GM18858 (cell line): Measurements from ENCODE around the gene SMAD2.
"Not testable (repeated sequence)": the region's sequence is repeated elsewhere in the genome, so short reads cannot be mapped to it uniquely, and the experiment has no call there.

Experiments used
- ATAC-seq: cut with Tn5 transposase; IDR thresholded peaks from one replicate; pipeline ENCODE4 v1.9.1; 2021; ENCODE audit not compliant: unreplicated experiment

SMAD2 gene

DNA sequence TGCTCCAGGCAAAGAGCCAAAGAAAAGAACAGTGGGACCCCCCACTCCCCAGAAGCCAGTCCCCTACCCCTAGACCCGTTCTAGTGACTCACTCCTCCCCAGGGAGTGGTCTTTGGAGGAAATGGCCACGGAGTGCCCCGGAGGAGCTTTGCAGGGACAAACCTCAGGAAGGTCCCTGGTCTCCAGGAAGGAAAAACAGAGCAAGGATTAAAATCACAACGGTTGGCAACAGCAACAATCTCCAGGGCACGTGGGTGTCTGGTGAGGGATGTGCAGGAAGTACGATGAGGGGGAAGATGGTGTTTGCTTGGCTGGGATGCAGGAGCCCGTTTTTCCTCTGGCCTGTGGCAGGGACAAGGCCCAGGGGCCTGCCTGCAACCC lies 135.0 kb downstream of the SMAD2 start:
- ATAC-seq, result no peak

DNA sequence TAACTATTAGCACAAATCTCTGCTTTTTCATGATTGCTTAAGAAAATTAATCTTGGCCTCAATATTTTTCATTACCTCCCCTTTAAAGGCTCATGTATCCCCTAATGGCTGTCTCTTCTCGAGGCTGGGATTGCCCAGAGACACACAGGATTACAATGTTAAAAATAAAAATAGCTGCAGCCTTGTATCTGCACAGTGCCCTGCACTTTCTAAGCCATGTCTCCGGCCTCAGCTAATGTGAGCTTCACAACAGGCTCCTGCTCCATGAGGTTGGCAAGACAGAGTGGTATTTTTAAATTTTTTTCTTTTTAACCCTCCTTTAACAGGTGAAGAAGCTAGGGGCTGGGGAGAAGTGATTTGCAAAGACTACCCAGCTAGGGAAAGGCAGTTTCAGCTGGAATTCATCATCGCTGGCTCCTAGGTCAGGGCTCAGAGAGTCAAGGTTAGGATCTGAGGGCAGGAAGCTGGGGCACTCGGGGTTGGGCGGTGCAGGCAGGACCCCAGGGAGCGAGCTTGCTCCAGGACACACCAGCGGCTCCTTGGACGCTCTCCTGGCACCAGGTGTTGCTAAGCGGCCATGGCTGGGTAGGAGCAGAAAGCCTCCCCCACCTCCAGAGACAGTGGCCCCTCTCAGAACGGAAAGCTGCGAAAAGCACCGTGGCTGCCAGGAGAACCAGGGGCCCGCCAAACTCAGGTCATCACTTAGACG lies 135.6 kb downstream of the SMAD2 start:
- no peak for ATAC-seq

DNA sequence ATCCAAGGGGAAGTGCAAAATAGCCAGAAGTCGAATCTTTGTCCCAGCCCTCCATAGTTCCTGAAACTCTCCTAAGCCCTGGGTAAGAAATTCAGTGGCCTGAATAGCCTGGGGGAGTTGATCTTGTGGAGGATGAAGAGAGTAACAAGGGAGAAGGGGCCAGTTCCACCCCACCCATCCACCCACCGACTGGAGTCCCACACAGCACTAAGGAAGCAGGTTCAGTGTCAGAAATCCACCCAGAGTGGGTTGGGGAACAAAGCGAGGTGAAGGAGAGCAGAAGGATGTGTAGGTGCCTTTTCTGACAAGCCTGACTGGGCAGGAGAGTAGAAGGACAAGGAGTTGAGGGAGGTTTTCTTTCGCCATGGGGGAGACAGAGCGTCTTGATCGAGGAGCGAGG lies 136.8 kb downstream of the SMAD2 start:
- no peak for ATAC-seq

DNA sequence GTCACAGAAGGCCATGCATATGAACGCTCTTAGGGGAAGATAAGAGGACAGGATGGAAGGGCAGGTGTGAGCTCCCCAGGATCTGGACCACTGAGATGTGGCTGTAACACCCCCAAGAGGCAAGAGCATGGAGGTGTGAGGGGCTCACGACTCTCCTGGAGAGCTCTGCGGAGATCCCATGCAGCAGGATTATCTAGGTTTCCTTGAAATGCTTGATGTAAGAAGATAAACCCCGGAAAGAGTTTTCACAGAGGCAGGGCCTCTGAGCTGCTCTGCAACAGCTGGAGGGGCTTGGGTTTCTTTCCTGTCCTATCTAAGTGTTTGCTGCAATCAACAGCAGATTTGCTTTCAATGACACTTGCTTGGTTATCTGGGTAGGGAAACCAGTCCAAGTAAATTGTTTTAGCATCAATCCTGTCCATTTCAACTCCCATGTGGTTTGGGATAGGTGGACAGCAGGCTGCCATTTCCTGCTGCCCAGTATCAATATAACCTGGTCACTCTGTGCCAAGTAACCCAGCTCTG lies 138.9 kb downstream of the SMAD2 start:
- no peak for ATAC-seq

DNA sequence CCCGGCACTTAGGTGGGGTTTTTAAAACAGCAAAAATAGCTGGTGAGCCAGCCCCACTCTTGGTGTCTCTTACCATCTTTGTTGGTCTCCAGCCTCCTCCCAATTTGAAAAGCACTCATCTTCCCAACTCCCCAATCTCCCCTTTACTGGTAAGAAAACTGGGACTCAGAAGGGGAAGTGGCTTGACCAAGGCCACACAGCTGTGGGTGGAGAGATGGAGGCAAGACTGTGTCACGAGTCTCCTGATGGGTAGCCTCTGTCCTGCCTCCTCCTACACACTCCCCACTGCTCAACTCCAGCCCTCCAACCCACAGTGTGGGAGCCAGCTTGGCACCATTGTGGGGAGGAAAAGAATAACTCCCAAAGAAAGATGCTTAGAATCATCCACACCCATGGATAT lies 140.4 kb downstream of the SMAD2 start:
- no peak for ATAC-seq

DNA sequence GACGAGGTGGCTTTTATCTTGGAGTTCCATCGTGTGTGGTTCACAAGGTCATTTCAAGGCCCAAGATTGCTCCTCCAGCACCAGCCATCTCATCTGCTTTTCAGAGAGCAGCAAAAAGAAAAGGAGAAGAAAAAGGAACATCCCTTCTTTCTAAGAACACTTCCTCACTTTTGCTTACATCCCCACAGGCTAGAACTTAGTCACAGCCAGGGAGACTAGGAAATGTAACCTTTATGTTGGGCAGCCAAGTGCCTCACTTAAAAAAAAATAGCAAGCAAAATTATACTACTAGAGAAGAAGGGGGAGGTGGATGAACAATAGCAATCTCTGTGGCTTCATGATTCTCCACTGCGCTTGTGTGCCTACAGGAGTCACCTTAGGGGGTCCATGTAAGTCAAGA lies 141.8 kb downstream of the SMAD2 start:
- no peak for ATAC-seq

DNA sequence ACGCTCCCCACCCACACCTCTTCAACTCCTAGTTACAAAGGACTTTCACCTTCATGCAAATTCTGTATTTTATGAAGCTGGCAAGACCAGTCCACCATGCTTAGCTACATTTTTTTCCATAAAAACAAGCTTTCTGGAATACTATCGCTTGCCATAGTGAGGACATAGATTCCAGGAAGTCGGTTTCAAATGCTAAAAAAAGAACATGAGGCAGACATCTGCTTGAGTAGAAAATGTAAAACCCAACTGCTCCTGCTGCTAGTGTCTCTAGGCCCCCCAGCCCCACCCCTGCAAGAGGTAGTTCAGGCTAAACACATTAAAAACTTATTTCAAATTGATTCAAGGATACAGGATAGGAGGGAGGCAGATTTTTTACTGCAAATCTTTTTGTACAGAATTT lies 148.9 kb downstream of the SMAD2 start:
- ATAC-seq, result no peak

DNA sequence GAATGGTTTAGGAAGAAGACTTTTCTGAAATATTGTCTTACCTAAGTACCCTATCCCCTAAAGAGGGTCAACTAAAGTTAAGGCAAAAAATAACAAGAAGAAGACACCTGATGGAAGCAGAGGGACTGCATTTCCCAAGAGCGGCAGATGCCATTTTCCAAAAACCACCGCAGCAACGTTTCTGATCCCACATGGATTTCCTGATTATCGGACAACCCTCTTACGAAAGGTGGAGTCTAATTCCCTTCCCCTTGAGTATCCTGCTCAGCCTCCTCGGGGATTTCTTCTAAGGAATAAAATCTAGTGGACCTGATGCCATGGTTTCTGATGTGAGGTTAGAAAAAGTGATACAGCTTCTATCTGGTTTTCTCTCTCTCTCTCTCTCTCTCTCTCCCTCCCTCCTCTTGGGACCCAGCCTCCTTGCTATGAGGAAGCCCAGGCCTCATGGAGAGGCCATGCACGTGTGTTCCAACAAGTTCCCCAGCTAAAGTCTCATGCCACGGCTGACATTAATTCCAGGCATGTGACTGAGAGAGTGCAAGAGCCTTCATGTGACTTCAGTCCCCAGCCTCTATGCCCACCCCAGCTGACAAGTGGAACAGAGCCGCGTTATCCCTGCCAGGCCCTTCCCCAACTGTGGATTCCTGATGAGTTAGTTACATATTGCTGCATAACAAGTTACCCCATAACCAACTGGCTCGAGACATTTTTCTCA lies 150.3 kb downstream of the SMAD2 start:
- ATAC-seq, result no peak

DNA sequence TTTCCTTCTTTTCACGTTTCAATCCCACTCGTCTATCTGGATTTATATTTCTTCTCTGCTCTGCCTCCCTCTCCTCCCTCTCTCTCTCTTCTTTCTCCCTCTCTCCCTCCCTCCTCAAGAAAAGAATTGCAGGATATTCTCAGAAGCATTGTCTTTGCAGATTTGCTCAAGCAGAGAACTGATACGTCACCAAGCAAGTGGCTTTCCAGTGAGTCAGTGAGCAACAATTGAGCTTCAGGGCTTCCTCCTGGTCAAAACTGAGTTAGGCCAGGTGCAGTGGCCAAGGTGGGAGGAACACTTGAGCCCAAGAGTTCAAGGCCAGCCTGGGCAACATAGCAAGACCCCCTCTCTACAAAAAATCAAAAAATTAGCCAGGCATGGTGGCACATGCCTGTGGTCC lies 151.1 kb downstream of the SMAD2 start:
- ATAC-seq, result no peak

DNA sequence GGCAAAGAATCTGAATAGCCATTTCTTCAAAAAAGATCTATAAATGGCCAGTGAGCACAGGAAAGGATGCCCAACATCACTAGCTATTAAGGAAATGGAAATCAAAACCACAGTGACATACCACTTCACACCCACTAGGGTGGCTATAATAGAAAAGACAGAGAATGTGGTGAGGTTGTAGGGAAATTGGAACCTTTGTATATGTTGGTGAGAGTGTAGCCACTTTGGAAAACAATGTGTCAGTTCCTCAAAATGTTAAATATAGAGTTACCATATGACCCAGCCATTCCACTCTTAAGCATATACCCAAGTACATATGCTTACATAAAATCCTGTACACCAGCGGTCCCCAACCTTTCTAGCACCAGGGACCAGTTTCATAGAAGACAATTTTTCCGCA lies 152.8 kb downstream of the SMAD2 start:
- ATAC-seq, result no peak

DNA sequence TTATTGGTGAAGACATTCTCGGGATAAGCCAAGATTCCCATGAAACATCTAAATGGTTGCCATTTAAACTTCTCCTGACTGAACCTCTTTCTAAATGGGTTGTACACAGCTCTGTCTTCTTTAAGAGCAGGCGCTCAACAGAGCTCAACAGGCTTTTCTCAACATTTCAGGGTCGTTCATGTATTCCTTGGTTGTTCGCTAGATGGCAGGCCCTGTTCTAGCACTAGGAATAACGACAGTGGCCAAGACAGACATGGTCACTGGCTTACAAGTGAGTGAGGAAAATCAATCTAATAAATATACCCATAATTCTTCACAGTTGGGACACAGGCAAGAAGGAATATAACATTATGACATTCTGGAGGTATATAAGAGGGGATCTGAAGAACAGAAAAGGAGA lies 154.5 kb downstream of the SMAD2 start:
- no peak for ATAC-seq

DNA sequence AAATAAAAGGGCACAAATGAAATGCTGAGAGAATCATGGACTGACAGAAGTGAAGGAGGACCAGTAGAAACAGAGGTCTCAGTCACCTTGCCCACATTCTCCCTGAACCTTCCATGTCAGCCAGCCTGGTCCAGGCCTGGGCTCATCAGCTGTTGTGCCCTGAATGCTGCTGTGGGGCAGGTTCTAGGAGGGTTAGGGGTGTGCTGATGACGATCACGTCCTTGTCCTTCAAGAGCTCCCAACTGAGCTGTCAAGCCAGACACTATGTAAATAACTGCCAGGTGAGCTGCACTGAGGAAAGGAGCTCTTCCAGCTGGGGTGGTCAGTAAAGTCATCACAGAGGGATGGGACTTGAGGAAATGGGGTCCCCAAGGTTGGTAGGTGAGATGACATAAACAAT lies 156.5 kb downstream of the SMAD2 start:
- no peak for ATAC-seq

DNA sequence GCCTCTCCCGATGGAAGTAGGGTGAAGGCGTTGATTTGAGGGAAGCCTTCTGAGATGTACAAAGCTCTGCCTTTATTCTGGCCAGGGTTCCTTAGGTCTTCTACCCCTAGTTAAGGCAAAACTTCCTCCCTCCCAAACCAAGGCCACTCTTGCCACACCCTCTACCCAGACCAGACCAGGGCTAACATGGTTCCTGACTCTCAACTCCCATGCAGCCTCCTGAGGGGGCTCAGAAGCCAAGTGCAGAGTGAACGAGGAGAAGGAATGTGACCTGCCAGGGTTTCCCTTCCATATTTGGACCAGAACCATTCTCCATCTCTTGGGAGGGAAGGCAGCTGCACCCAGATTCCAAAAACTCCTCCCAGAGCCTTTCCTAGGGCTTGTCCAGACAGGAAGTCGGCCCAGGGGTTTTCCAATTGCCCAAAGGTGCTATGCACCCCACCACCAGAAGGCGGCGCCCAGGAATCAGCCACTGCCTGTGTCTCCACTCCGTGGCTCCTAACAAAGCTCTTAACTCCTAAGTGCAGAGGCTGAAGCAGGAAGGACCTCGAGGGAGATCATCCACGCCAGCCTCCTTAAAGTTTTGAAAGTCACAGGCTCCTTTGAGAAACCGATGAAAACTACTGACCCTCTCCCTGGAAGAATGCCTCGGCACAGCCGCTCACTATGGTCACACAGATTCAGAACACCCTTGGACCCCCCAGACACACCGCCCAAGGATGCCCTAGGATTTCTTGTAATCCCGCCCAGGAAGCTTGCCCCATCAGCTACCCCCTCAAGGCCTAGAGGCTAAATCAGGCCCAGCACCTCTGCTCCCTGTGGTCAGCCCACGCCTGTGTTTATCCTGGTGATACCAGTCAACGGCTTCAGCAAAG lies 157.8 kb downstream of the SMAD2 start:
- ATAC-seq, result no peak

DNA sequence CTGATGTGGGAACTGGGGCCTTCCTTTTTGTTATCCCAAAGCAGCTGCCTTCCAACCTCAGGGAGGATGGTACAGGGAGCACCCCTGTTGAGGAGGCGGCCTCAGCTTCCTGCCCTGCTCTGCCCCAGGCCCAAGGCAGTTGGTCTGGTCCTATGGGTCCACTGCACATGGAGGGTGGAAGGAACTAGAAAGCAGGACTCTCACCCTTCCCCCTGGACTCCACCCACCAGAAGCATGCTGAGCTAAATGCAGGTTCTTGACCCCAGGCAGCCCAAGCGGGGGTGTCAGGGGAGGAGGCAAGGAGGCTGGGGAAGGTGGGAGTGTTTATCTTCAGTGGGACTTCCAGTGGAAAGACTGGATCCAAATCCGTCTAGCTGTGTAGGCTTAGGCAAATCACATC lies 158.5 kb downstream of the SMAD2 start:
- ATAC-seq, result no peak

DNA sequence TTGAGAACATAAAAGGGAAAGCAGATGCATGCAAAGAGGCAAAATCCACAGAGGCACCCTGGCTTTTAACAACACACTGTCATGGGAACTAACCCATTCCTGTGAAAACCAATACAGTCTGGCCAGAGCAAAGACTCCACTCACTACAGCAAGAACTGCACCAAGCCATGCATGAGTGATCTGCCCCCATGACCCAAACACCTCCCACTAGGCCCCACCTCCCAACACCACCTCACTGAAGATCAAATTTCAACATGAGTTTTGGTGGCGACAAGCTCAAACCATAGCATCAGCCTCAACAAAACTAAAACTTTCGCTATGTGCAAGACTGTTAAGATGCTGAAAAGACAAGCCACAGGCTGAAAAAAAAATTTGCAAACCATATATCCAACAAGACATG lies 162.8 kb downstream of the SMAD2 start:
- no peak for ATAC-seq

DNA sequence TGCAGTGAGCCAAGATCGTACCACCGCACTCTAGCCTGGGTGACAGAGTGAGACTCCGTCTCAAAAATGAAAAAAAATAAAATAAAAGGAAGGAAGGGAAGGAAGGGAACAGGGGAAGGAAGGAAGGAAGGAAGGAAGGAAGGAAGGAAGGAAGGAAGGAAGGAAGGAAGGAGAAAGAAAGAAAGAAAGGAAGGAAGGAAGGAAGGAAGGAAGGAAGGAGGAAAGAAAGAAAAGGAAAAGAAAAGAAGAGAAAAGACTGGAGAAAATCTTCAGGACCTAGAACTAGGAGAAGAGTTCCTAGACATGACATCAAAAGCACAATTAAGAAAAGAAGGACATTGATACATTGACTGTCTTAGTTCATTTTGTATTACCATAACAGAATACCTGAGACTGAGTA lies 163.3 kb downstream of the SMAD2 start:
- not testable (repeated sequence) for ATAC-seq
